Measurements from ENCODE around the gene EID3. TPM values are rescaled to one million over a fixed set of nuclear protein-coding genes. Genes with fewer than 3 reads are reported as not detected.

EID3 gene
- total and polyA plus RNA-seq, 2 of the 8 experiments (the other 6 are each of a cell fraction or from before 2014, with no cell fraction given) = 1.2 to 2.8 TPM

DNA sequence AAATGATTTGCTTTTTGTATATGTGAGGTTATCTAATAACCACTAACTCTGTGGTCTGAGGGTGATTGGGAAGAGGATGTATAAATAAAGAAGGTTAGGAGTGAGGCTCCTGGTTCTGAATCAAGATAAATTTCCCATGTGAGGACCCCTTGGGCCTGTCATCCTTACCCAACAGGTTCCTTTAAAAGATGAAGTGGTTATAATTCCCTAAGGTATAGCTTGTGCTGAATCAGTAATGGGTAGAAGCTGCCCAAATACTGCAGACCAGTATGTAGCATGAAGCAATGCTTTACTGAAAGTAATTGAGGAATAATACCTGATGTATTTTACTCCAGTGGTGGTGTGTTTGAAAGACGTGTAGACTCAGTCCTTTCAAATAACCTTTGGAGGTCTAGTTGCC lies 8.7 kb downstream of the EID3 start (continued):
- TF ChIP-seq, protein P1, sequence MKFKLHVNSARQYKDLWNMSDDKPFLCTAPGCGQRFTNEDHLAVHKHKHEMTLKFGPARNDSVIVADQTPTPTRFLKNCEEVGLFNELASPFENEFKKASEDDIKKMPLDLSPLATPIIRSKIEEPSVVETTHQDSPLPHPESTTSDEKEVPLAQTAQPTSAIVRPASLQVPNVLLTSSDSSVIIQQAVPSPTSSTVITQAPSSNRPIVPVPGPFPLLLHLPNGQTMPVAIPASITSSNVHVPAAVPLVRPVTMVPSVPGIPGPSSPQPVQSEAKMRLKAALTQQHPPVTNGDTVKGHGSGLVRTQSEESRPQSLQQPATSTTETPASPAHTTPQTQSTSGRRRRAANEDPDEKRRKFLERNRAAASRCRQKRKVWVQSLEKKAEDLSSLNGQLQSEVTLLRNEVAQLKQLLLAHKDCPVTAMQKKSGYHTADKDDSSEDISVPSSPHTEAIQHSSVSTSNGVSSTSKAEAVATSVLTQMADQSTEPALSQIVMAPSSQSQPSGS (IDR thresholded peaks at IDR 0.05; ENCODE audit: low read length) = no peak
- no peak for TF ChIP-seq RNF2 (IDR thresholded peaks at IDR 0.05; ENCODE audit: borderline replicate concordance, low read depth, low read length, missing control alignments, poor library complexity, severe bottlenecking)
